HG03159 (cell line): ENCODE results near the gene LARGE1.

Experiments used
- ATAC-seq: cut with Tn5 transposase; IDR thresholded peaks from one replicate; pipeline ENCODE4 v1.9.1; 2021; ENCODE audit warnings: mild to moderate bottlenecking, moderate library complexity; ENCODE audit not compliant: unreplicated experiment

Gene LARGE1

GRCh38 chr22:33337524-33337923 lies 582.8 kb downstream of the LARGE1 start:
- ATAC-seq: no peak

GRCh38 chr22:33335611-33336279 lies 584.5 kb downstream of the LARGE1 start:
- ATAC-seq: no peak

- no peak for ATAC-seq
Observed at GRCh38 chr22:33332538-33332937, 587.7 kb downstream of the LARGE1 start.

- ATAC-seq: no peak
Observed at GRCh38 chr22:33331017-33331416, 589.3 kb downstream of the LARGE1 start.

- no peak for ATAC-seq
Observed at GRCh38 chr22:33330534-33330933, 589.7 kb downstream of the LARGE1 start.

GRCh38 chr22:33329398-33329797 lies 590.9 kb downstream of the LARGE1 start:
- no peak for ATAC-seq

GRCh38 chr22:33328789-33329296 lies 591.4 kb downstream of the LARGE1 start:
- ATAC-seq: no peak

- ATAC-seq: no peak
Observed at GRCh38 chr22:33327348-33327860, 592.9 kb downstream of the LARGE1 start.

- ATAC-seq: no peak
Observed at GRCh38 chr22:33326540-33327295, 593.6 kb downstream of the LARGE1 start.

- no peak for ATAC-seq
Observed at GRCh38 chr22:33325232-33326004, 594.9 kb downstream of the LARGE1 start.

GRCh38 chr22:33324228-33324627 lies 596.0 kb downstream of the LARGE1 start:
- no peak for ATAC-seq

- ATAC-seq: no peak
Observed at GRCh38 chr22:33321466-33321865, 598.8 kb downstream of the LARGE1 start.

- no peak for ATAC-seq
Observed at GRCh38 chr22:33315954-33316353, 604.3 kb downstream of the LARGE1 start.

- no peak for ATAC-seq
Observed at GRCh38 chr22:33315117-33315516, 605.2 kb downstream of the LARGE1 start.

GRCh38 chr22:33314316-33314715 lies 606.0 kb downstream of the LARGE1 start:
- ATAC-seq: no peak

- no peak for ATAC-seq
Observed at GRCh38 chr22:33303099-33303498, 617.2 kb downstream of the LARGE1 start.

- ATAC-seq: no peak
Observed at GRCh38 chr22:33302549-33302948, 617.7 kb downstream of the LARGE1 start.

GRCh38 chr22:33302049-33302545 lies 618.2 kb downstream of the LARGE1 start:
- no peak for ATAC-seq

GRCh38 chr22:33300165-33300564 lies 620.1 kb downstream of the LARGE1 start:
- no peak for ATAC-seq

- ATAC-seq: peak; percentile 82
Observed at GRCh38 chr22:33299245-33299956, 620.9 kb downstream of the LARGE1 start.
